Subcutaneous abdominal adipose tissue (tissue), 5 donors: Measurements from ENCODE around the gene FAM222A.

ENCODE experiments used
- H3K27ac ChIP-seq: one replicate; pipeline ENCODE4 v1.7.0; 2013; ENCODE audit warnings: low read depth, mild to moderate bottlenecking, inconsistent platforms, low read length, moderate library complexity
- H3K27me3 ChIP-seq, 5 donors: one replicate each; pipeline ENCODE4 v1.7.0; 2013; ENCODE audit warnings: low read length in 5 of 5, inconsistent platforms in 1 of 5; ENCODE audit not compliant: control insufficient read depth in 5 of 5, insufficient read depth in 4 of 5
- H3K36me3 ChIP-seq, 5 donors: one replicate each; pipeline ENCODE4 v1.7.0; 2013; ENCODE audit warnings: low read length in 5 of 5; ENCODE audit not compliant: control insufficient read depth in 5 of 5, insufficient read depth in 5 of 5
- H3K4me1 ChIP-seq, 5 donors: one replicate each; pipeline ENCODE4 v1.7.0; 2013; ENCODE audit warnings: low read length in 5 of 5, mild to moderate bottlenecking in 3 of 5, moderate library complexity in 1 of 5; ENCODE audit not compliant: control insufficient read depth in 5 of 5, insufficient read depth in 5 of 5
- H3K4me3 ChIP-seq, 5 donors: one replicate each; pipeline ENCODE4 v1.7.0; 2013; ENCODE audit warnings: low read length in 5 of 5, low read depth in 1 of 5
- H3K9ac ChIP-seq, 5 donors: one replicate each; pipeline ENCODE4 v1.7.0; 2013; ENCODE audit warnings: low read length in 5 of 5, mild to moderate bottlenecking in 4 of 5, moderate library complexity in 3 of 5
- H3K9me3 ChIP-seq, 5 donors: one replicate each; pipeline ENCODE4 v1.7.0; 2013; ENCODE audit warnings: low read length in 5 of 5; ENCODE audit not compliant: control insufficient read depth in 5 of 5
- donor health status: healthy.
- donor health status: healthy.
- donor health status: healthy.
- donor health status: healthy.
- donor health status: healthy.

FAM222A gene

GRCh38 chr12:109724321-109724892, 10.8 kb downstream of the FAM222A start:
- Histone ChIP-seq H3K27ac (no peak overlapping the region), H3K36me3 (no peaks in the 10 kb centered on the region), H3K9ac (no peak overlapping the region), H3K4me1 (peaks cover 0 to 8% (median 6%) of the 10 kb centered on the region in 5 donors), H3K27me3 (peaks cover 0 to 17% (median 11%) of the 10 kb centered on the region in 5 donors), H3K9me3 (no peaks in the 10 kb centered on the region), H3K4me3 (no peak overlapping the region)

GRCh38 chr12:109725321-109726105, 11.9 kb downstream of the FAM222A start:
- H3K9ac ChIP-seq: no peak overlapping the region
- H3K27ac ChIP-seq: no peak overlapping the region
- H3K27me3 ChIP-seq: peaks cover 0 to 17% (median 12%) of the 10 kb centered on the region in 5 donors
- H3K4me3 ChIP-seq: no peak overlapping the region
- peaks cover 0 to 7% (median 4%) of the 10 kb centered on the region in 5 donors for H3K4me1 ChIP-seq
- no peaks in the 10 kb centered on the region for H3K9me3 ChIP-seq
- H3K36me3 ChIP-seq: no peaks in the 10 kb centered on the region

GRCh38 chr12:109726106-109726497, 12.5 kb downstream of the FAM222A start:
- H3K27me3 ChIP-seq: peaks cover 4 to 23% (median 12%) of the 10 kb centered on the region in 5 donors
- no peak overlapping the region for H3K27ac ChIP-seq
- no peaks in the 10 kb centered on the region for H3K36me3 ChIP-seq
- H3K9me3 ChIP-seq: no peaks in the 10 kb centered on the region
- H3K9ac ChIP-seq: no peak overlapping the region
- H3K4me1 ChIP-seq: peaks cover 0 to 7% (median 3%) of the 10 kb centered on the region in 5 donors
- H3K4me3 ChIP-seq: no peak overlapping the region

- H3K27ac ChIP-seq: no peak overlapping the region
- no peaks in the 10 kb centered on the region for H3K9me3 ChIP-seq
- peaks cover 6 to 23% (median 12%) of the 10 kb centered on the region in 5 donors for H3K27me3 ChIP-seq
- no peak overlapping the region for H3K4me3 ChIP-seq
- no peak overlapping the region for H3K9ac ChIP-seq
- H3K4me1 ChIP-seq: peaks cover 0 to 7% (median 3%) of the 10 kb centered on the region in 5 donors
- no peaks in the 10 kb centered on the region for H3K36me3 ChIP-seq
These were observed 12.9 kb downstream of the FAM222A start for GRCh38 chr12:109726511-109727038.

GRCh38 chr12:109727039-109727723, 13.6 kb downstream of the FAM222A start:
- Histone ChIP-seq H3K27me3 (peaks cover 6 to 23% (median 15%) of the 10 kb centered on the region in 5 donors), H3K27ac (no peak overlapping the region), H3K36me3 (no peaks in the 10 kb centered on the region), H3K4me3 (no peak overlapping the region), H3K9ac (no peak overlapping the region), H3K4me1 (peaks cover 0 to 7% (median 3%) of the 10 kb centered on the region in 5 donors), H3K9me3 (no peaks in the 10 kb centered on the region)

- Histone ChIP-seq H3K9me3 (no peaks in the 10 kb centered on the region), H3K4me3 (no peak overlapping the region), H3K27me3 (peaks cover 6 to 23% (median 15%) of the 10 kb centered on the region in 5 donors), H3K27ac (no peak overlapping the region), H3K4me1 (peaks cover 0 to 5% (median 2%) of the 10 kb centered on the region in 5 donors), H3K36me3 (no peaks in the 10 kb centered on the region), H3K9ac (no peak overlapping the region)
These were observed 14.4 kb downstream of the FAM222A start for GRCh38 chr12:109727746-109728726.

- Histone ChIP-seq H3K27me3 (peaks cover 6 to 26% (median 18%) of the 10 kb centered on the region in 5 donors), H3K36me3 (no peaks in the 10 kb centered on the region), H3K9ac (no peak overlapping the region), H3K9me3 (no peaks in the 10 kb centered on the region), H3K27ac (no peak overlapping the region), H3K4me1 (no peaks in the 10 kb centered on the region), H3K4me3 (no peak overlapping the region)
These were observed 15.3 kb downstream of the FAM222A start for GRCh38 chr12:109728921-109729320.

GRCh38 chr12:109729371-109729781, 15.8 kb downstream of the FAM222A start:
- no peak overlapping the region for H3K9ac ChIP-seq
- H3K9me3 ChIP-seq: no peaks in the 10 kb centered on the region
- H3K4me3 ChIP-seq: no peak overlapping the region
- peaks cover 6 to 30% (median 19%) of the 10 kb centered on the region in 5 donors for H3K27me3 ChIP-seq
- no peak overlapping the region for H3K27ac ChIP-seq
- peaks cover 0 to 4% (median 0%) of the 10 kb centered on the region in 5 donors for H3K4me1 ChIP-seq
- H3K36me3 ChIP-seq: no peaks in the 10 kb centered on the region

- Histone ChIP-seq H3K9me3 (no peaks in the 10 kb centered on the region), H3K27ac (no peak overlapping the region), H3K27me3 (peaks cover 9 to 35% (median 19%) of the 10 kb centered on the region in 5 donors), H3K4me3 (no peak overlapping the region), H3K9ac (no peak overlapping the region), H3K4me1 (peaks cover 0 to 5% (median 0%) of the 10 kb centered on the region in 5 donors), H3K36me3 (no peaks in the 10 kb centered on the region)
These were observed 16.2 kb downstream of the FAM222A start for GRCh38 chr12:109729801-109730200.
